Inflammatory macrophage treated with lipopolysaccharide for 1 hour (primary cell): ENCODE results near the gene NME8.

Experiments used
- DNase-seq, 2 donors: peaks; one replicate each; pipeline ENCODE4 v3.0.0-alpha.2; 2020 to 2022

The NME8 gene

GRCh38 chr7:37942934-37943610 lies 94.7 kb downstream of the NME8 start:
- no peak for DNase-seq

DNA sequence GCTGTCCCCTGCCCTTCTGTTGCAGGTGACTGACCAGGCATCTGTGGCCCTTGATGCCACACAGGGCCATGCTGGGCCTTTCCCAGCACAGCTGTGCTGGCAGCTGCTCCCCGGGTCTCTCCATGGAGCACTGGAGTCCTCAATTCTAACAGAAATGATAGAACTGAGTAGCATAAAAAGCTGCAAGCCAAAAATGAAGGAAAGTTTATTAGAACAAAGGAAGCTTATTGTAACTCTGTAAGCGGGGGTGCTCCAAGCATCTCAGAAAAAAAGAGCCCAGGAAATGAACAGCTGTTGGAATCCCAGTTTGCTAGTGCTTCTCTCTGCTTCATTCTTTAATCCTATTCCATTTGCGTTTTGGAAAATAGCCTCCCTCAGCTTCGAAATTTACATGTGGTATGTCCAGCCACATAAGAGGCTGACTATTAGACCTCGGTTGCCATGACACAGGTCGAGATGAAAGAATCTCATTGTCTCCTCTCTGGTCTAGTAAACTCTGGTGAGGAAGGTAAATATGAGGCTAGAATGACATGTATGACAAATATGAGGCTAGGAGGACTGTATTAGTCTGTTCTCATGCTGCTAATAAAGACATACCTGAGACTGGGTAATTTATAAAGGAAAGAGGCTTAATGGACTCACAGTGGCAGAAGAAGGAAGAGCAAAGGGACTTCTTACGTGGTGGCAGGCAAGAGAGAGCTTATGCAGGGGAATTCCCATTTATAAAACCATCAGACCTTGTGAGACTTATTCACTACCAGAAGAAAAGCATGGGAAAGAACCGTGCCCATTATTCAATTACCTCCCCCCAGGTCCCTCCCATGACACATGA lies 95.7 kb downstream of the NME8 start:
- peak in 1 of 2 donors; percentile 35 for DNase-seq

- DNase-seq: no peak
Observed at GRCh38 chr7:37944737-37945054, 96.3 kb downstream of the NME8 start.

- no peak for DNase-seq
Observed at GRCh38 chr7:37945336-37945735, 96.9 kb downstream of the NME8 start.

GRCh38 chr7:37947138-37947940 lies 98.9 kb downstream of the NME8 start:
- DNase-seq: no peak

DNA sequence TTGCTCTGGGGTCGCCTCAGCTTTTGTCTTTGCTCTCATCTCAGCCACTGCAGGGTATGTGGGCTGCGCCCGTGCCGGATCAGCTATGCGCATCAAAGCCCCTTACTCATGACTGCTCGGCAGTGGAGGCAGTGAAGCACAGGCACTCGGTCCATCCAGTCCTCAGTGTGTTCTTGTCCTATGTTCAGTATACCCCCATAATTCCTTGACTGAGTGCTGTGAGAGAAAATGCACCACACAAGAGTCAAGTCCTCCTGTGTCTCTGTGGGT lies 99.5 kb downstream of the NME8 start:
- DNase-seq: no peak
